ENCODE measurements around the gene RAD18. TPM values are rescaled to one million over a fixed set of nuclear protein-coding genes. Genes with fewer than 3 reads are reported as not detected.

RAD18 gene
- total RNA-seq, 4 donors from 2014 or later: 5.3 to 17.6 (median 11.6) TPM

GRCh38 chr3:8884630-8885290 lies 78.5 kb downstream of the RAD18 start:
- no peaks in the 10 kb centered on the region for H3K9me3 ChIP-seq
- H3K4me3 ChIP-seq: no peak overlapping the region
- intact Hi-C loops (cut with DNase I; ENCODE audit: low total_unique reads): no loop called here
- H3K27me3 ChIP-seq: no peaks in the 10 kb centered on the region
- no peaks in the 10 kb centered on the region for H3K4me1 ChIP-seq
- H3K36me3 ChIP-seq: no peaks in the 10 kb centered on the region
- no peak for DNase-seq
- H3K27ac ChIP-seq: no peak overlapping the region
- TF ChIP-seq POLR2A (IDR thresholded peaks at IDR 0.05): no peak
- TF ChIP-seq CTCF (IDR thresholded peaks at IDR 0.05): no peak

- Histone ChIP-seq H3K36me3 (no peaks in the 10 kb centered on the region), H3K27ac (no peak overlapping the region), H3K27me3 (no peaks in the 10 kb centered on the region), H3K4me1 (no peaks in the 10 kb centered on the region), H3K4me3 (no peak overlapping the region), H3K9me3 (no peaks in the 10 kb centered on the region)
- TF ChIP-seq CTCF (IDR thresholded peaks at IDR 0.05) (no peak), POLR2A (IDR thresholded peaks at IDR 0.05) (no peak)
- intact Hi-C loops (cut with DNase I; ENCODE audit: low total_unique reads): no loop called here
- DNase-seq: no peak
These were observed 80.6 kb downstream of the RAD18 start for GRCh38 chr3:8882642-8883041.

GRCh38 chr3:8882171-8882593 lies 81.1 kb downstream of the RAD18 start:
- intact Hi-C loops (cut with DNase I; ENCODE audit: low total_unique reads): no loop called here
- no peaks in the 10 kb centered on the region for H3K36me3 ChIP-seq
- no peak for DNase-seq

GRCh38 chr3:8879347-8879944 lies 83.8 kb downstream of the RAD18 start:
- no peaks in the 10 kb centered on the region for H3K36me3 ChIP-seq

More at GRCh38 chr3:8882171-8882593, 81.1 kb downstream of the RAD18 start:
- Histone ChIP-seq H3K9me3 (no peaks in the 10 kb centered on the region), H3K4me3 (no peak overlapping the region), H3K4me1 (no peaks in the 10 kb centered on the region), H3K27ac (no peak overlapping the region), H3K27me3 (no peaks in the 10 kb centered on the region)
- TF ChIP-seq CTCF (IDR thresholded peaks at IDR 0.05): no peak
- no peak for TF ChIP-seq POLR2A (IDR thresholded peaks at IDR 0.05)

More at GRCh38 chr3:8879347-8879944, 83.8 kb downstream of the RAD18 start:
- intact Hi-C loops (cut with DNase I; ENCODE audit: low total_unique reads): no loop called here
- no peaks in the 10 kb centered on the region for H3K9me3 ChIP-seq
- H3K27ac ChIP-seq: no peak overlapping the region
- no peak for DNase-seq
- H3K4me1 ChIP-seq: no peaks in the 10 kb centered on the region
- no peak overlapping the region for H3K4me3 ChIP-seq
- H3K27me3 ChIP-seq: no peaks in the 10 kb centered on the region
- TF ChIP-seq CTCF (IDR thresholded peaks at IDR 0.05): no peak
- TF ChIP-seq POLR2A (IDR thresholded peaks at IDR 0.05): no peak
